ENCODE measurements around the gene TRMT61B. TPM values are rescaled to one million over a fixed set of nuclear protein-coding genes. Genes with fewer than 3 reads are reported as not detected.

Gene TRMT61B
- total and polyA plus RNA-seq, 10 of the 15 experiments (the other 5 are each of a cell fraction or from before 2014, with no cell fraction given): 12.8 to 23.7 (median 18.1) TPM

- TF ChIP-seq SUZ12 (IDR thresholded peaks at IDR 0.05; ENCODE audit: unreplicated experiment) (no peak), MLLT1 (IDR thresholded peaks at IDR 0.05) (no peak), RAD51 (IDR thresholded peaks at IDR 0.05) (peak; percentile 25; the same call in 1 of the 2 replicates), SIN3A (IDR thresholded peaks at IDR 0.05; ENCODE audit: low read depth, low read length) (0 out of 2 replicates have a peak, but pooled peaks have one; percentile 21), PBX3 (IDR thresholded peaks at IDR 0.05; ENCODE audit: insufficient replicate concordance, low read depth, low read length) (no peak), POLR2A (IDR thresholded peaks at IDR 0.05; ENCODE audit: low read depth, low read length) (peak; percentile 97), PML (IDR thresholded peaks at IDR 0.05; ENCODE audit: low read length) (peak; percentile 46; the same call in 1 of the 2 replicates), ATF7 (IDR thresholded peaks at IDR 0.05; ENCODE audit: low read depth) (no peak), IRF5 (IDR thresholded peaks at IDR 0.05; ENCODE audit: borderline replicate concordance) (no peak), CUX1 (IDR thresholded peaks at IDR 0.05; ENCODE audit: insufficient replicate concordance, low read depth, low read length) (no peak), ZNF217 (IDR thresholded peaks at IDR 0.05) (no peak), ASH2L (IDR thresholded peaks at IDR 0.05; ENCODE audit: borderline replicate concordance, low read depth) (0 out of 2 replicates have a peak, but pooled peaks have one; percentile 90), YBX1 (IDR thresholded peaks at IDR 0.05) (no peak), ZNF207 (IDR thresholded peaks at IDR 0.05; ENCODE audit: borderline replicate concordance) (peak; percentile 36; the same call in 1 of the 2 replicates), SKIL (IDR thresholded peaks at IDR 0.05; ENCODE audit: low read depth, poor library complexity, severe bottlenecking) (peak; percentile 11), MYC (IDR thresholded peaks at IDR 0.05; ENCODE audit: insufficient read depth, insufficient read length, insufficient replicate concordance, low read length, severe bottlenecking) (peak; percentile 98), MAX (IDR thresholded peaks at IDR 0.05; ENCODE audit: low read depth, low read length) (peak; percentile 98)
These were observed 24.5 kb upstream of the TRMT61B start, which contains the start of gene WDR43 (continued) for GRCh38 chr2:28894470-28895188.

Data from GM12878 (cell line).